ENCODE measurements around the gene CCDC68.

Gene CCDC68

GRCh38 chr18:54906331-54907185, 52.7 kb downstream of the CCDC68 start:
- Histone ChIP-seq H3K4me3 (ENCODE audit: low read length in 2 of 2) (no peak overlapping the region), H3K9me3 (ENCODE audit: control insufficient read depth in 2 of 2, low read length in 2 of 2) (no peaks in the 10 kb centered on the region), H3K27ac (ENCODE audit: low read depth in 2 of 2, low read length in 2 of 2) (no peak overlapping the region), H3K4me1 (ENCODE audit: control insufficient read depth in 2 of 2, insufficient read depth in 2 of 2, low read length in 2 of 2) (no peaks in the 10 kb centered on the region), H3K9ac (ENCODE audit: low read depth in 1 of 2, low read length in 2 of 2) (no peak overlapping the region), H3K27me3 (ENCODE audit: control insufficient read depth in 2 of 2, insufficient read depth in 2 of 2, low read length in 2 of 2) (no peaks in the 10 kb centered on the region), H3K36me3 (ENCODE audit: control insufficient read depth in 2 of 2, insufficient read depth in 2 of 2, low read length in 2 of 2) (peaks cover 7 to 16% of the 10 kb centered on the region in 2 donors)

GRCh38 chr18:54905629-54906028, 53.6 kb downstream of the CCDC68 start:
- no peaks in the 10 kb centered on the region for H3K9me3 ChIP-seq (ENCODE audit: control insufficient read depth in 2 of 2, low read length in 2 of 2)
- H3K27ac ChIP-seq (ENCODE audit: low read depth in 2 of 2, low read length in 2 of 2): no peak overlapping the region
- H3K27me3 ChIP-seq (ENCODE audit: control insufficient read depth in 2 of 2, insufficient read depth in 2 of 2, low read length in 2 of 2): no peaks in the 10 kb centered on the region
- no peak overlapping the region for H3K9ac ChIP-seq (ENCODE audit: low read depth in 1 of 2, low read length in 2 of 2)
- peaks cover 7 to 13% of the 10 kb centered on the region in 2 donors for H3K36me3 ChIP-seq (ENCODE audit: control insufficient read depth in 2 of 2, insufficient read depth in 2 of 2, low read length in 2 of 2)
- no peak overlapping the region for H3K4me3 ChIP-seq (ENCODE audit: low read length in 2 of 2)
- H3K4me1 ChIP-seq (ENCODE audit: control insufficient read depth in 2 of 2, insufficient read depth in 2 of 2, low read length in 2 of 2): no peaks in the 10 kb centered on the region

- no peaks in the 10 kb centered on the region for H3K4me1 ChIP-seq (ENCODE audit: control insufficient read depth in 2 of 2, insufficient read depth in 2 of 2, low read length in 2 of 2)
- no peak overlapping the region for H3K9ac ChIP-seq (ENCODE audit: low read depth in 1 of 2, low read length in 2 of 2)
- no peaks in the 10 kb centered on the region for H3K9me3 ChIP-seq (ENCODE audit: control insufficient read depth in 2 of 2, low read length in 2 of 2)
- no peak overlapping the region for H3K27ac ChIP-seq (ENCODE audit: low read depth in 2 of 2, low read length in 2 of 2)
- H3K4me3 ChIP-seq (ENCODE audit: low read length in 2 of 2): no peak overlapping the region
- H3K36me3 ChIP-seq (ENCODE audit: control insufficient read depth in 2 of 2, insufficient read depth in 2 of 2, low read length in 2 of 2): peaks cover 7 to 13% of the 10 kb centered on the region in 2 donors
- H3K27me3 ChIP-seq (ENCODE audit: control insufficient read depth in 2 of 2, insufficient read depth in 2 of 2, low read length in 2 of 2): no peaks in the 10 kb centered on the region
These were observed 54.7 kb downstream of the CCDC68 start for GRCh38 chr18:54904581-54904980.

GRCh38 chr18:54900290-54900689, 59.0 kb downstream of the CCDC68 start:
- Histone ChIP-seq H3K9me3 (ENCODE audit: control insufficient read depth in 2 of 2, low read length in 2 of 2) (no peaks in the 10 kb centered on the region), H3K27me3 (ENCODE audit: control insufficient read depth in 2 of 2, insufficient read depth in 2 of 2, low read length in 2 of 2) (no peaks in the 10 kb centered on the region), H3K27ac (ENCODE audit: low read depth in 2 of 2, low read length in 2 of 2) (no peak overlapping the region), H3K36me3 (ENCODE audit: control insufficient read depth in 2 of 2, insufficient read depth in 2 of 2, low read length in 2 of 2) (peaks cover 5 to 7% of the 10 kb centered on the region in 2 donors), H3K4me3 (ENCODE audit: low read length in 2 of 2) (no peak overlapping the region), H3K4me1 (ENCODE audit: control insufficient read depth in 2 of 2, insufficient read depth in 2 of 2, low read length in 2 of 2) (no peaks in the 10 kb centered on the region), H3K9ac (ENCODE audit: low read depth in 1 of 2, low read length in 2 of 2) (no peak overlapping the region)

GRCh38 chr18:54899500-54899899, 59.8 kb downstream of the CCDC68 start:
- H3K4me3 ChIP-seq (ENCODE audit: low read length in 2 of 2): no peak overlapping the region
- H3K9ac ChIP-seq (ENCODE audit: low read depth in 1 of 2, low read length in 2 of 2): no peak overlapping the region
- H3K9me3 ChIP-seq (ENCODE audit: control insufficient read depth in 2 of 2, low read length in 2 of 2): no peaks in the 10 kb centered on the region
- H3K4me1 ChIP-seq (ENCODE audit: control insufficient read depth in 2 of 2, insufficient read depth in 2 of 2, low read length in 2 of 2): no peaks in the 10 kb centered on the region
- H3K27ac ChIP-seq (ENCODE audit: low read depth in 2 of 2, low read length in 2 of 2): no peak overlapping the region
- H3K27me3 ChIP-seq (ENCODE audit: control insufficient read depth in 2 of 2, insufficient read depth in 2 of 2, low read length in 2 of 2): no peaks in the 10 kb centered on the region
- H3K36me3 ChIP-seq (ENCODE audit: control insufficient read depth in 2 of 2, insufficient read depth in 2 of 2, low read length in 2 of 2): peaks cover 5% of the 10 kb centered on the region in 2 donors

GRCh38 chr18:54888933-54889332, 70.3 kb downstream of the CCDC68 start:
- H3K36me3 ChIP-seq (ENCODE audit: control insufficient read depth in 2 of 2, insufficient read depth in 2 of 2, low read length in 2 of 2): peaks cover 3% of the 10 kb centered on the region in 2 donors
- no peak overlapping the region for H3K9ac ChIP-seq (ENCODE audit: low read depth in 1 of 2, low read length in 2 of 2)
- no peaks in the 10 kb centered on the region for H3K27me3 ChIP-seq (ENCODE audit: control insufficient read depth in 2 of 2, insufficient read depth in 2 of 2, low read length in 2 of 2)
- H3K9me3 ChIP-seq (ENCODE audit: control insufficient read depth in 2 of 2, low read length in 2 of 2): no peaks in the 10 kb centered on the region
- no peaks in the 10 kb centered on the region for H3K4me1 ChIP-seq (ENCODE audit: control insufficient read depth in 2 of 2, insufficient read depth in 2 of 2, low read length in 2 of 2)
- no peak overlapping the region for H3K4me3 ChIP-seq (ENCODE audit: low read length in 2 of 2)
- H3K27ac ChIP-seq (ENCODE audit: low read depth in 2 of 2, low read length in 2 of 2): no peak overlapping the region

- Histone ChIP-seq H3K4me3 (ENCODE audit: low read length in 2 of 2) (no peak overlapping the region), H3K27ac (ENCODE audit: low read depth in 2 of 2, low read length in 2 of 2) (no peak overlapping the region), H3K9ac (ENCODE audit: low read depth in 1 of 2, low read length in 2 of 2) (no peak overlapping the region), H3K27me3 (ENCODE audit: control insufficient read depth in 2 of 2, insufficient read depth in 2 of 2, low read length in 2 of 2) (no peaks in the 10 kb centered on the region), H3K9me3 (ENCODE audit: control insufficient read depth in 2 of 2, low read length in 2 of 2) (no peaks in the 10 kb centered on the region), H3K36me3 (ENCODE audit: control insufficient read depth in 2 of 2, insufficient read depth in 2 of 2, low read length in 2 of 2) (peaks cover 3% of the 10 kb centered on the region in 2 donors), H3K4me1 (ENCODE audit: control insufficient read depth in 2 of 2, insufficient read depth in 2 of 2, low read length in 2 of 2) (no peaks in the 10 kb centered on the region)
These were observed 70.9 kb downstream of the CCDC68 start for GRCh38 chr18:54888378-54888777.

GRCh38 chr18:54883816-54884604, 75.3 kb downstream of the CCDC68 start:
- H3K9me3 ChIP-seq (ENCODE audit: control insufficient read depth in 2 of 2, low read length in 2 of 2): no peaks in the 10 kb centered on the region
- H3K4me1 ChIP-seq (ENCODE audit: control insufficient read depth in 2 of 2, insufficient read depth in 2 of 2, low read length in 2 of 2): no peaks in the 10 kb centered on the region
- H3K27me3 ChIP-seq (ENCODE audit: control insufficient read depth in 2 of 2, insufficient read depth in 2 of 2, low read length in 2 of 2): no peaks in the 10 kb centered on the region
- peaks cover 1 to 3% of the 10 kb centered on the region in 2 donors for H3K36me3 ChIP-seq (ENCODE audit: control insufficient read depth in 2 of 2, insufficient read depth in 2 of 2, low read length in 2 of 2)
- no peak overlapping the region for H3K4me3 ChIP-seq (ENCODE audit: low read length in 2 of 2)
- H3K27ac ChIP-seq (ENCODE audit: low read depth in 2 of 2, low read length in 2 of 2): no peak overlapping the region
- no peak overlapping the region for H3K9ac ChIP-seq (ENCODE audit: low read depth in 1 of 2, low read length in 2 of 2)

GRCh38 chr18:54882318-54882717, 76.9 kb downstream of the CCDC68 start:
- H3K9ac ChIP-seq (ENCODE audit: low read depth in 1 of 2, low read length in 2 of 2): no peak overlapping the region
- H3K27ac ChIP-seq (ENCODE audit: low read depth in 2 of 2, low read length in 2 of 2): no peak overlapping the region
- no peaks in the 10 kb centered on the region for H3K4me1 ChIP-seq (ENCODE audit: control insufficient read depth in 2 of 2, insufficient read depth in 2 of 2, low read length in 2 of 2)
- no peaks in the 10 kb centered on the region for H3K27me3 ChIP-seq (ENCODE audit: control insufficient read depth in 2 of 2, insufficient read depth in 2 of 2, low read length in 2 of 2)
- H3K9me3 ChIP-seq (ENCODE audit: control insufficient read depth in 2 of 2, low read length in 2 of 2): no peaks in the 10 kb centered on the region
- no peak overlapping the region for H3K4me3 ChIP-seq (ENCODE audit: low read length in 2 of 2)
- peaks cover 0 to 3% of the 10 kb centered on the region in 2 donors for H3K36me3 ChIP-seq (ENCODE audit: control insufficient read depth in 2 of 2, insufficient read depth in 2 of 2, low read length in 2 of 2)

- Histone ChIP-seq H3K27me3 (ENCODE audit: control insufficient read depth in 2 of 2, insufficient read depth in 2 of 2, low read length in 2 of 2) (no peaks in the 10 kb centered on the region), H3K4me3 (ENCODE audit: low read length in 2 of 2) (no peak overlapping the region), H3K9ac (ENCODE audit: low read depth in 1 of 2, low read length in 2 of 2) (no peak overlapping the region), H3K27ac (ENCODE audit: low read depth in 2 of 2, low read length in 2 of 2) (no peak overlapping the region), H3K4me1 (ENCODE audit: control insufficient read depth in 2 of 2, insufficient read depth in 2 of 2, low read length in 2 of 2) (no peaks in the 10 kb centered on the region), H3K9me3 (ENCODE audit: control insufficient read depth in 2 of 2, low read length in 2 of 2) (no peaks in the 10 kb centered on the region), H3K36me3 (ENCODE audit: control insufficient read depth in 2 of 2, insufficient read depth in 2 of 2, low read length in 2 of 2) (peaks cover 0 to 3% of the 10 kb centered on the region in 2 donors)
These were observed 78.0 kb downstream of the CCDC68 start for GRCh38 chr18:54881229-54881768.
